GM19099 (cell line): ENCODE measurements around the gene ECI1.
A peak's percentile ranks its signal among the peaks of the same experiment; 100 is the strongest.

ENCODE experiments used
- POLR2A ChIP-seq: IDR thresholded peaks from 3 replicates; pipeline ENCODE4 v1.6.1; 2011; ENCODE audit warnings: low read depth; ENCODE audit not compliant: insufficient read length; ENCODE audit errors: extremely low read depth

Gene ECI1

DNA sequence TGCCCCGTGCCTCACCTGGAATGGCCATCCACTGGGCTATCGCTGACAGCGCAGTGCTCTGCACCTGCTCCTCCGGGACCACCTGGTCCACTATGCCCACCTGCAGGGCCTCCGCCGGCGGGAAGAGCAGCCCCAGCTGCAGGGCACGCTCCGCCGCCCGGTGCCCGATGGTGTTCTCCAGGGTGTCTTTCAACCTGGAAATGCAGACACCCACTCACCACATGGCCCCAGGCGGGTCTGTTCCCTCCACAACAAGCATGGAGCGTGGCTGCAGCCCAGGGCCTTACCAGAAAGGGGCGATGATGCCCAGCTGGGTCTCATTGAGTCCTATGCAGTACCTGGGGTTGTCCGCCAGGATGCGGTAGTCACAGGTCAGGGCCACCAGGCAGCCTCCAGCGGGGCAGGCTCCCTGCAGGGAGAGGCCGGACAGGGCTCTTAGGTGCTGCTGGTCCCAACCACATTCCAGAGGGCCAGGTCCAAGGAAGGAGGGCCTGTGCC, 8.3 kb downstream of the ECI1 start:
- TF ChIP-seq POLR2A, result no peak

DNA sequence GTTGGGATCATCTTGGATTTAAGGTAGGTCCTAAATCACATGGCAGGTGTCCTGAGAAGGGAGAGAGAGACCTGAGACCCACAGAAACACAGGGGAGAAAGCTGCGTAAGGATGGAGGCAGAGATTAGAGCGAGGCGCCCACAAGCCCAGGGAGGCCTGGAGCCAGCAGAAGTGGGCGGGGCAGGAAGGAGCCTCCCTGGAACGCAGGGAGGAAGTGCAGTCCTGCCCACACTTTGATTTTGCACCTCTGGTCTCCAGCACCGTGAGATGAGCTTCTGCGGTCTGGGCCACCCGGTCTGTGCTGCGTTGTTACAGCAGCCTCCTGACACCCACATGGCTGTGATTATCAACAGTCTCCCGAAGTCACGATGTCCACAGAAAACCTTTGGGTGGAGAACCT, 8.8 kb downstream of the ECI1 start:
- TF ChIP-seq POLR2A, result no peak

DNA sequence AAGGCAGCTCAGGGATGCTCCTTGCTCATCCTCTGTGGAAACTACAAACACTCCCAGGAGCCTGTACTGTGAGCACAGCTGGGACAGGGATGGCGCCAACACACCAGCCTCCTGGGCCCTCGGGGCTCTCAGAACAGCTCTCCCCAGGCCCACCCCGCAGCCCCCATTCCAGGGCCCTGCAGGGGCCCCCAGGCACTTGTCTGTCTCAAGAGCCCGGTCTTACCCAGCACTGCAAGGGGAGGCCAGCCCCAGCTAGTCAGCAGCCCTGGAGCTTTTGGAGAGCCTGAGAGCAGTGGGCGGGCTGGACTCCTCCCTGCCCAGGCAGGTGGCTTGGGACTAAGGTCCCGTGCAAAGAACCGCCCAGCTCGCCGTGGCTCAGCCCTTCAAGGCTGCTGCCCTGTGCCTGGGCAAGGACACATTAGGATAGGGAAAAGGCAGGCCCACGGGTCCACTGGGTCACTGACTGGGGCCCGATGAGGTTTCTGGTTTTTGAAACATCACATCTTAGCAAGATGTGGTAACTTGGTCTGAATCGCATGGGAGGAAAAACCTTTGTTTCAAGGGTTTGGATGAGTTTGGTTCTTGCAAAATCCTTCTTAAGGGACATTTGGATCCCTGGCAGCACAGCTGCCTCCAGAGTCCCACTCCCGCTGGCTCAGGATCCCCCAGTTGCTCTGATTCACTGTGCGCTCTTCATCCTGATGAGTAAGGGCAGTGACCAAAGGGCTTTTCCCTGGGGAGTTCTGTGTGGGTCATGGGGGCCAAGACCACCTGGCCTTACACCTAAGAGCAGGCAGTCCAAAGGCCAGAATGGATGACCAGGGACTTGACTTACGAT, 12.3 kb downstream of the ECI1 start:
- no peak for TF ChIP-seq POLR2A

DNA sequence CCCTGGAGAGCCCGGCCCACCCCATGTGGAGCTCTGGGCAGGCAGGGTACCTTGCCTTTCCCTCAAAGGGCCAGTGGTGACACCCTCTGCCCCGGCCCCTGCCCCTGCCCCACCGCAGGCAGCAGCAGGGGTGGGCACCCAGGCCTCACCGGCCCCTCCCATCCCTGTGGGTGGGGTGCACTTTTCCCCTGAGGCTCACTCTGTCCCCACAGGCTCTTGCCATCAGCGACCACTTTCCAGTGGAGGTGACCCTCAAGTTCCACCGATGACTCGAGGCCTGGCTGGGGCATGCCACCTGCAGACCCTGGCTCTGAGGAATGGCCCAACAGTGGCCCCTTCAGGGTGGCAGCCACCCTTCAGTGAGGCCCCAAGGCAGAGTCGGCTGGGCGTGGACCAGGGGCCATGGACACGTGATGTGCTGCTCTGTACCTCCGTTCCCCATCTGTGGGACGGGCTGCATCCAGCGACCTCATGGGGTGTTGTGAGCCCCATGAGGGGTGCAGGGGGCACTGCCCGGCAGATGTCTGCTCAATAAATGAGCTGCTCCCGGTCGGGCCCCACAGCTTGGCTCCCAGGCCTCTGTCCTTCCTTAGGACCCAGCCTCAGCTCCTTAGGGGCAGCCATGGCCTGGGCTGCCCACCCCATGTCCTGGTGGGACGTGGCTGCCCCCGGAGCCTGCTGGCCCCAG, 13.1 kb downstream of the ECI1 start:
- TF ChIP-seq POLR2A, result peak; percentile 7

DNA sequence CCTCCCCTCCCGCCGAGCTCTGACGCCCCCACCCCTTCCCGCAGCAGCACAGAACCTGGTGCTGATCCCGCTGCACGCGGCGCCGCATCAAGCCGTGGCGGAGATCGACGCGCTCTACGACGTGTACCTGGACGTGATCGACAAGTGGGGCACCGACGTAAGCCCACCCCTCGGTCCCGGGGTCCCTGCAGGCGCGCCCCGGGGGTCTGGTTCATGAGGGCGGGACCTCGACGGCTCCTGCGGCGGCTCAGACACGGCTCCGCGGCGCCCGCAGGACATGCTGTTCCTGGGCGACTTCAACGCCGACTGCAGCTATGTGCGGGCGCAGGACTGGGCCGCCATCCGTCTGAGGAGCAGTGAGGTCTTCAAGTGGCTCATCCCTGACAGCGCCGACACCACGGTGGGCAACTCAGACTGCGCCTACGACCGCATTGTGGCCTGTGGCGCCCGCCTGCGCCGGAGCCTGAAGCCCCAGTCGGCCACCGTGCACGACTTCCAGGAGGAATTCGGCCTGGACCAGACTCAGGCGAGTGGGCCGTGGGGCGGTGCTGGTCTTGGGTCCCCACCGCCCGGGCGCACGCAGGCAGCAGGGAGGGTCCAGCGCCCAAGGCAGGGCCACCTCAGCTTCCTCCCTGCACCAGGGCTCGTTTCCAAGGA, 13.8 kb downstream of the ECI1 start:
- no peak for TF ChIP-seq POLR2A

DNA sequence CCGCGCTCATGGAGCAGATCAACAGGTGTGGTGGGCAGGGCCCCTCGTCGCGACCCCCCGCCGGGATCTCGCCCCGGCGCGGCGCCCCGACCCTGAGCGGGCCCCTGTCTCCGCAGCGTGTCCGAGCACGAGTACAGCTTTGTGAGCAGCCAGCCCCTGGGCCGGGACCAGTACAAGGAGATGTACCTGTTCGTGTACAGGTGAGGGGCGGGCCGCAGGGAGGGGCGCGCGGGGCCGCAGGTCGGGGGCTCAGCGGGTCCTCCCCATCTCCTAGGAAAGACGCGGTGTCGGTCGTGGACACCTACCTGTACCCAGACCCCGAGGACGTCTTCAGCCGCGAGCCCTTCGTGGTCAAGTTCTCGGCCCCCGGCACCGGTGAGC, 14.3 kb downstream of the ECI1 start:
- no peak for TF ChIP-seq POLR2A

DNA sequence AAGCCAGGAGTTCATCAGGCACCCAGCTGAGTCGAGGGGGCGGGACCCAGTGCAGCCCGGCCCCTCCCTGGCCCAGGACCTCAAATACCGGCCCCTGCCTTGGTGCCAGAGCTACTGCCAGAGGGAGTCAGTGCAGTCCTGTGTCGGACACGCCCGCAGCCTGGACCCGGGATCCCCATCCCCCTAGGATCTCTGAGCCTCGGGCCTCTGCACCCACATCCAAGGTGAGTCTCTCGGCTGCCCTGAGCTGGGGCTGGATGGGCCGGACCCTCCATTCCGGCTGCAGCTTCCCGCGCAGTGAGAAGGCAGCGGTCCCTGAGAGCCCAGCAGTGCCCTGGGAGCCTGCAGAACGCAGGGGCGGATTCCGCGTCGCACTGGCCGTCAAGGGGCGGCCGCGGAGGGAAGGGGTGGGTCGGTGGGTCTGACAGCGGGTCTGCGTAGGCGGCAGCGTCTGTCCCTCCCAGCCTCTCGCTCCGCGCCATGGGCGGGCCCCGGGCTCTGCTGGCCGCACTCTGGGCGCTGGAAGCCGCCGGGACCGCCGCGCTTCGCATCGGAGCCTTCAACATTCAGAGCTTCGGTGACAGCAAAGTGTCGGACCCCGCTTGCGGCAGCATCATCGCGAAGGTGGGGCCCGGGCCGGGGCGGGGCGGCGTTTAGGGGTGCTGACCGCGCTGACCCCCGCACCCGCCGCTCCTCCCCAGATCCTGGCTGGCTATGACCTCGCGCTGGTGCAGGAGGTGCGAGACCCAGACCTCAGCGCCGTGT, 14.9 kb downstream of the ECI1 start, which contains the start of gene DNASE1L2:
DNASE1L2 (plus strand) TSS at position 108 of the 765 bp plus-strand sequence; CDS start at position 481, 373 bp downstream.
- no peak for TF ChIP-seq POLR2A

DNA sequence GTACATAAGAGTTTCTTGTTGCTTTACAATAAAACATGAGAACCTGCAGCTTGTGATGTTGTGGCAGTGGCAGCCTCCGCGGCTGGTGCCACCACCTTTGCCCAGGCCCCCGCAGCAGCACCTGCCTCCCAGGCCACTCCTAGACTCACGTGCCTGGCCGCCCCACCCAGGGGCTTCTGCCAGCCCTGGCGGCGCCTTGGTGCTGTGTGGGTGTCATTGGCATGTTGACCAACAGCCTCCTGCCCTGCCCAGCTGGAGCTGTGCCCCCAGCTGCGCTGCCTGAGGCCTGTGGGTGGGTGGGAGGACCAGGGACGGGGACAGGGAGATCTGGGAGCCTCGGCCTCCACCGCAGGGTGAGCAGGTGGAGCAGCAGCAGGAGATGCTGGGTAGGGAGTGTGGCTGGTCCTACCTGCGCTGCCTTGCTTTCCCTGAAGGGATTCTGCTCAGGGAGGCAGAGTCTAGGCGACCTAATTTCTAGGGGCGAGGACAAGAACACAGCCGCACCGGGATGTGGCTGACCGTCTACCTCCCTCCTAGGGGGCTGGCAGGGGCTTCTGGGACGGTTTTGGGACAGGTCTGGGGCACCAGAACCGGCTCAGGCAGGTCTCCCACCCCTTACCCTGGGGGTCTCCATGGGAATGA, 15.6 kb downstream of the ECI1 start:
- TF ChIP-seq POLR2A, result no peak

DNA sequence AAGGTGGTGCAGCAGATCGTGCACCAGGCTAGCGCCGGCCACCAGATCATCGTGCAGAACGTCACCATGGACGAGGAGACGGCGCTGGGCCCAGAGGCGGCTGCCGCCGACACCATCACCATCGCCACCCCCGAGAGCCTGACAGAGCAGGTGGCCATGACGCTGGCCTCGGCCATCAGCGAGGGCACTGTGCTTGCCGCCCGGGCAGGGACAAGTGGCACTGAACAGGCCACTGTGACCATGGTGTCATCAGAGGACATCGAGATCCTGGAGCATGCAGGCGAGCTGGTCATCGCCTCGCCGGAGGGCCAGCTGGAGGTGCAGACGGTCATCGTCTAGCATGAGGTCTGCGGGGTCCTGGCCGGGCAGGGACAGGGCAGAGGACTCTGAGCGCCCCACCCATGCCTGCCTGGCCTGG, 16.1 kb downstream of the ECI1 start:
- TF ChIP-seq POLR2A, result no peak

DNA sequence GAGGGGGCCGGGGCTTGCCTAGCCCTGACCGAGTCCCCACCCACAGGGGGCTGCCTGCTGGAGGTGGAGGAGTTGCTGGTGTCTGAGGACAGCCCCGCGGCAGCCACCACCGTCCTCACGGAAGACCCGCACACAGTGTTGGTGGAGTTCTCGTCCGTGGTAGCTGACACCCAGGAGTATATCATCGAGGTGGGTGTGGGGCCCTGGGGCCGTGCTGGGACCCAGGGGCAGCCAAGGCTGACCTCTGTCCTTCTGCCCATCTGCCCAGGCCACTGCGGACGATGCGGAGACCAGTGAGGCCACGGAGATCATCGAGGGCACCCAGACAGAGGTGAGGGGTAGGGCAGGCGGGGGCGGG, 16.6 kb downstream of the ECI1 start:
- TF ChIP-seq POLR2A, result no peak

DNA sequence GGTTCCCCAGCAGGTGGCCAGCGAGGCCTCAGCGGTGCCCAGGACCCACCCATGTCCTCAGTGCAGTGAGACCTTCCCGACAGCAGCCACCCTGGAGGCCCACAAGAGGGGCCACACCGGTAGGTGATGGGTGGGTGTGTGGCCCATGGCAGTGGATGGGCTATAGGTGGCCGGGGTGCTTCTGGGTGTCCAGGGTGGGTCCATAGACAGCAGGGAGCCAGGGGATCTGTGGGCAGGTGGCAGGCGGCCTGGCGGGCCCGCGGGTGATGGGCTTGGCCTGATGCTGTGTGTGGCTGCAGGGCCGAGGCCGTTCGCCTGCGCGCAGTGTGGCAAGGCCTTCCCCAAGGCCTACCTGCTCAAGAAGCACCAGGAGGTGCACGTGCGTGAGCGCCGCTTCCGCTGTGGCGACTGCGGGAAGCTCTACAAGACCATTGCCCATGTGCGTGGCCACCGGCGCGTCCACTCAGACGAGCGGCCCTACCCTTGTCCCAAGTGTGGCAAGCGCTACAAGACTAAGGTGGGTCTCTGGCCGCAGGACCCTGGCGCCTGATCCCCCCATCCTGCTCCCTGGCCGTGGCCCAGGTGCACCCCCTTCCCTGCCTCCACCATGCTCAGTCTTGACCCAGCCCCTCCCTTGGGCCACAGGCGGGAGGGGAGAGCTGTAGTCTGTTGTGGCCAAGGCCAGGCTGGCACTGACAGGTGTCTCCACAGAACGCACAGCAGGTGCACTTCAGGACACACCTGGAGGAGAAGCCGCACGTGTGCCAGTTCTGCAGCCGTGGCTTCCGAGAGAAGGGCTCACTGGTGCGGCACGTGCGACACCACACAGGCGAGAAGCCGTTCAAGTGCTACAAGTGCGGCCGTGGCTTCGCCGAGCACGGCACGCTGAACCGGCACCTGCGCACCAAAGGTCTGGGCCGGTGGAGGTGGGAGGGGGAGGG, 17.2 kb downstream of the ECI1 start:
- no peak for TF ChIP-seq POLR2A

DNA sequence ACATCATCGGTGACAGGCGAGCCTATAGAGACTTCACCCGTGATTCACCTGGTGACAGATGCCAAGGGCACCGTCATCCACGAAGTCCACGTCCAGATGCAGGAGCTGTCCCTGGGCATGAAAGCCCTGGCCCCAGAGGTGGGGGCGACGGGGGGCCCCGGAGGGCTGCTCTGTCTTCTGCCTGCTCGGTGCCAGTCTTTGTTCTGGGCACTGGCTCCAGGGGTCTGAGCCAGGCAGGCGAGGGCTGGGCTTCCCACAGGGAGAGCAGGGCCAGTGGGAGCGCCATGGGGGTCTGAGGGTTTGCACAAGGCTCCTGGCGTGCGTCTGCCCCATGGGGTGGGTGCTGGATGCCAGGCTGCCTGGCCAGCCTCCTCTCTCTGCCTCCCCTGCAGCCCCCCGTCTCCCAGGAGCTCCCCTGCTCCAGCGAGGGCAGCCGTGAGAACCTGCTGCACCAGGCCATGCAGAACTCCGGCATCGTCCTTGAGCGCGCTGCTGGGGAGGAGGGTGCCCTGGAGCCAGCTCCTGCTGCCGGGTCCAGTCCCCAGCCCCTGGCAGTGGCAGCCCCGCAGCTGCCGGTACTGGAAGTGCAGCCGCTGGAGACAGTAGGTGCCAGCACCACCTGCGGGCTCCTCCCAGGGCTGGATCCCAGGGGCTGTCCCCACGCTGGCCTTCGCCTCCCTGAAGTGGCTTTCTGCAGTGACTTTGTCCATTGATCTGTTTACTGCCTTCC, 18.2 kb downstream of the ECI1 start:
- TF ChIP-seq POLR2A, result no peak
